ENCODE measurements around the gene DNM2.
A peak's percentile ranks its signal among the peaks of the same experiment; 100 is the strongest.
"Not testable (repeated sequence)": the region's sequence is repeated elsewhere in the genome, so short reads cannot be mapped to it uniquely, and the experiment has no call there.

Gene DNM2

GRCh38 chr19:10835089-10835753, 117.3 kb downstream of the DNM2 start:
- TF ChIP-seq, protein P1, sequence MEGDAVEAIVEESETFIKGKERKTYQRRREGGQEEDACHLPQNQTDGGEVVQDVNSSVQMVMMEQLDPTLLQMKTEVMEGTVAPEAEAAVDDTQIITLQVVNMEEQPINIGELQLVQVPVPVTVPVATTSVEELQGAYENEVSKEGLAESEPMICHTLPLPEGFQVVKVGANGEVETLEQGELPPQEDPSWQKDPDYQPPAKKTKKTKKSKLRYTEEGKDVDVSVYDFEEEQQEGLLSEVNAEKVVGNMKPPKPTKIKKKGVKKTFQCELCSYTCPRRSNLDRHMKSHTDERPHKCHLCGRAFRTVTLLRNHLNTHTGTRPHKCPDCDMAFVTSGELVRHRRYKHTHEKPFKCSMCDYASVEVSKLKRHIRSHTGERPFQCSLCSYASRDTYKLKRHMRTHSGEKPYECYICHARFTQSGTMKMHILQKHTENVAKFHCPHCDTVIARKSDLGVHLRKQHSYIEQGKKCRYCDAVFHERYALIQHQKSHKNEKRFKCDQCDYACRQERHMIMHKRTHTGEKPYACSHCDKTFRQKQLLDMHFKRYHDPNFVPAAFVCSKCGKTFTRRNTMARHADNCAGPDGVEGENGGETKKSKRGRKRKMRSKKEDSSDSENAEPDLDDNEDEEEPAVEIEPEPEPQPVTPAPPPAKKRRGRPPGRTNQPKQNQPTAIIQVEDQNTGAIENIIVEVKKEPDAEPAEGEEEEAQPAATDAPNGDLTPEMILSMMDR (IDR thresholded peaks at IDR 0.05; ENCODE audit: low read depth, low read length, missing control alignments), result no peak
- no peaks in the 10 kb centered on the region for H3K27me3 ChIP-seq (replicated peaks)
- peak overlapping the region; percentile 45 for H3K4me3 ChIP-seq (ENCODE audit: low read depth, low read length)
- DNase-seq, result no peak
- no peak overlapping the region for H3K27ac ChIP-seq
- in situ Hi-C loops (cut with HindIII; ENCODE audit: low pct_ligation_motif_present, low sequenced_read_pairs), result no loop called here
- peaks cover 34% of the 10 kb centered on the region for H3K36me3 ChIP-seq (replicated peaks)

DNA sequence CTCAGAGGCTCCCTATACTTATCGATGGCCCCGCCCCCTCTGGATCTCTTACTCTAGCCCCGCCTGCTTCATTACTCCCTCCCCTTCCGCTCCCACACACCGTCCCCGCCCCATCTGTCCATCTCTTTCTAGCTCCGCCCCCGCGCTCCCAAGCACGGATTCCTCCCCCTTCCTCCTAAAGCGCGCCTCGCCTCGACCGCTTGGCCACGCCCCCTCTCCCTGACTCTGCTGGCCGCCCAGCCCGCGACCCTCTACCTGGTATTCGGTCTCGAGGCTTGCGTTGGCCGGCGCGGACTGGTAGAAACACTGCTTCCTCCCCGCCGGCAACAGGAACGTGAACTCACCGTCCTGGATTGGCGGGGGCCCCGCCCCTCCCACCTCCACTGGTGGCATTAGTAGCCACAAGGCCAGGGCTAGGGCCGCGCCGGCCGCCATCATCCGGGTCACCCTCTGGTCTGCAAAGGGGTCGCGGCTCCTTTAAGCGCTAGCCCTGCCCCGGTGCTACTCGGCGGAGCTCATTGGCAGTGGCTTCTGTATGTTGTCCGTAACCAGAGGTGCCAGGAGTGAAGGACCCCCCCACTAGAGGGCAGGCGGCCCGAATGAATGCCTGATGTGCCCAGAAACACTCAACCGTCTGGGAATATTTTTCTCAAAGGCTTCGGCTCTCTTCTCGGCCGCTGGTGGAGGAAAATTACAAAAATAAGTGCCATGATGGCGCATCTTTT, 118.0 kb downstream of the DNM2 start, which contains the start of gene TMED1:
TSS of gene TMED1 (minus strand) at position 459 of the 725 bp plus-strand sequence. CDS start at position 438, 21 bp downstream.
- TF ChIP-seq, protein P1 (IDR thresholded peaks at IDR 0.05; ENCODE audit: low read depth, low read length, missing control alignments), result peak; percentile 33
- in situ Hi-C loops (cut with HindIII; ENCODE audit: low pct_ligation_motif_present, low sequenced_read_pairs), result no loop called here
- Histone ChIP-seq H3K27me3 (replicated peaks) (no peaks in the 10 kb centered on the region), H3K36me3 (replicated peaks) (peaks cover 31% of the 10 kb centered on the region), H3K4me3 (ENCODE audit: low read depth, low read length) (peak within 1 kb of the TSS; percentile 69), H3K27ac (peak within 1 kb of the TSS; percentile 98)
- DNase-seq, result peak; percentile 100

DNA sequence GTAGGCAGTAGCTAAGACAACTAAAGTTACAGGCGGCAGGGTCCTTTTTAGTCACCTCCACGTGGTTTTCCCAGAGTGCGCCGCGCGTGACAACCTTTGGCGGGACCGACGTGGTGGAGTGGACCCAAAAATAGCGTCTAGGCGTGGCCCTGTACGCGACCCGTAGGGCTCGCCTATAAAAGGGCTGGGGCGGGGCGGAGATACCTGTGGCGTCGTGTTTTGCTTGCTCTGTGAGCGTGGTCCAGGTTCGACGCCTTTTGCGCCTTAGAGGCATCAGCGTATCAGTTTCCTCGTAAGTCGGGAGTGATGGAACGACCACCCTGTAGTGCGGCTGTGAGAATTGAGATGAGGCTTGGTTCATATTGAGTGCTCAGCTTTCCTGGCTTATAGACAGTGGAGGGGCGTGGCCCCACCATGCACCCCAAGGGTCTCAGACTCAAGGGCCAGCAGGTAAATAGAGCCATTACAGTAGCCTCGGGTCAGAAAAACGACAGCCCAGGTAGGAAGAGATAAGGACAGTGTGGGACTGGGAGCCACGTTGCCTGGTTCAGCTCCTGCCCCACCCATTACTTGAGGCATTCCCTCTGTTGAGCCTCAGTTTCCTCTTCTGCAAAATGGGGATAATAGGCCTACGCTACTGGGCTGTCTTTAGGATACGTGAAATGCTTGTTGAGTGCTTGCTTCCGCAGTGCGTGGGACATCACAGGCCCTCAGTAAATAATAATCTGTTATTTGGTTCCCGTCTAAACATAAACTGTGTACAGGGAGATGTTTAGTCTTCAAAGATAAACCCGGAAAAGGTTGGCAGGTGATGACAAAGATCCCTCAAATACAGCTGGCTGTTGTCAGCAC, 118.8 kb downstream of the DNM2 start:
- TF ChIP-seq, protein P1 (IDR thresholded peaks at IDR 0.05; ENCODE audit: low read depth, low read length, missing control alignments), result no peak
- peaks cover 27% of the 10 kb centered on the region for H3K36me3 ChIP-seq (replicated peaks)
- peak overlapping the region; percentile 98 for H3K27ac ChIP-seq
- no peak for DNase-seq
- in situ Hi-C loops (cut with HindIII; ENCODE audit: low pct_ligation_motif_present, low sequenced_read_pairs), result no loop called here
- peak overlapping the region; percentile 69 for H3K4me3 ChIP-seq (ENCODE audit: low read depth, low read length)
- no peaks in the 10 kb centered on the region for H3K27me3 ChIP-seq (replicated peaks)

- in situ Hi-C loops (cut with HindIII; ENCODE audit: low pct_ligation_motif_present, low sequenced_read_pairs); H3K27ac ChIP-seq; DNase-seq; H3K4me3 ChIP-seq (ENCODE audit: low read depth, low read length); H3K27me3 ChIP-seq (replicated peaks): not testable (repeated sequence)
- peaks cover 18% of the 10 kb centered on the region for H3K36me3 ChIP-seq (replicated peaks)
These were observed 119.8 kb downstream of the DNM2 start for GRCh38 chr19:10837649-10838048.

DNA sequence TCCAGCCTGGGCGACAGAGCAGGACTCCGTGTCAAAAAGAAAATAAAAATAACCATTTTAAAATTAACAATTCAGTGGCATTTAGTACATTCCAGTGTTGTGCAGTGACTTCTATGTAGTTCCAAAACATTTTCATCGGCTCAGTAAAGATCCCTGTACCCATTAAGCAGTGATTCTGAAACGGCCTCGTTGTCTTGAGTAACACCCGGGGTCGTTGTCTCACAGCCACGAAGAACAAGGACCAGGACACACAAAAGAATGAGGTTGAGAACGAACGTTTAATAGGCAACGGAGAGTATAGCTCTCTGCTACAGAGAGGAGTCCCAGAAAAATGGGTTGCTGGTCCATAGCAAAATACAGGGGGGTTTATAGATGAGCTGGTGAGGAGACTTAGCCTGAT, 120.5 kb downstream of the DNM2 start:
- H3K27ac ChIP-seq, result no peak overlapping the region
- no peaks in the 10 kb centered on the region for H3K27me3 ChIP-seq (replicated peaks)
- in situ Hi-C loops (cut with HindIII; ENCODE audit: low pct_ligation_motif_present, low sequenced_read_pairs), result no loop called here
- DNase-seq, result no peak
- TF ChIP-seq, protein P1 (IDR thresholded peaks at IDR 0.05; ENCODE audit: low read depth, low read length, missing control alignments), result no peak
- no peak overlapping the region for H3K4me3 ChIP-seq (ENCODE audit: low read depth, low read length)
- peaks cover 11% of the 10 kb centered on the region for H3K36me3 ChIP-seq (replicated peaks)

All from brain microvascular endothelial cell (primary cell).